ENCODE results near the gene TTLL3.
"Not testable (repeated sequence)": the region's sequence is repeated elsewhere in the genome, so short reads cannot be mapped to it uniquely, and the experiment has no call there.

Gene TTLL3

DNA sequence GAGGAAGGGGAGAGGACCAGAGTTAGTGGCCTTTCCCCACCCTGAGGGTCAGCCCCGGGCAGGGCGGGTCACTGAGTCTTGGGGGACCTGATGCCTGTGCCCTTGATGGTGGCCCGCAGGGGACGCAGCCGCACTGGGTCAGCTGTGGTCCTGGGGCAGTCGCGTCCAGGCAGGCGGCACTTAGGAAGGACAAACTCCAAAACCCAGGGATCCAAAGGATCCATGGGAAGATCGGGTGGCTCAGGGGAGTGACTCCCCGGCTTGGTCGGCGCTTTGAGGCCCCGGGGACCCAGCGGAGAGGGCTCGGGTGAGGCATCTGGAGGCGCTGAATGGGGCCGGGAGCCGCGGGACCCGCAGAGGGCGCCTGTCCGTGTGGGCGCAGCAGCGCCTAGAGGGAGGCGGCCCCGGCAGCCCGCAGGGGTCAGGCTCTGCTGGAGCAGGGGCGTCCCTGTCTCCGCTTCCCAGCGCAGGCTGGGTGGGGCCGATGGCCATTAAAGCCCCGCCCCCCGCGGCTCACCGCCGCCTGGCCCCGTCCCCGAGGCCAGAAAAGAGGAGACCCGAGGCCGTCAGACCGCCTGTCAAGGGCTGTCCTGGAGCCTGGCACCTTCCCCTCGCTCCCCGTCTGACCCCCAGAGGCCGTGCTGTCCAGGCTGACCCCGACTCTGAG is 52.5 kb downstream of the TTLL3 start:
- peak; percentile 58 for DNase-seq (ENCODE audit: low read depth)
- TF ChIP-seq, protein P1, sequence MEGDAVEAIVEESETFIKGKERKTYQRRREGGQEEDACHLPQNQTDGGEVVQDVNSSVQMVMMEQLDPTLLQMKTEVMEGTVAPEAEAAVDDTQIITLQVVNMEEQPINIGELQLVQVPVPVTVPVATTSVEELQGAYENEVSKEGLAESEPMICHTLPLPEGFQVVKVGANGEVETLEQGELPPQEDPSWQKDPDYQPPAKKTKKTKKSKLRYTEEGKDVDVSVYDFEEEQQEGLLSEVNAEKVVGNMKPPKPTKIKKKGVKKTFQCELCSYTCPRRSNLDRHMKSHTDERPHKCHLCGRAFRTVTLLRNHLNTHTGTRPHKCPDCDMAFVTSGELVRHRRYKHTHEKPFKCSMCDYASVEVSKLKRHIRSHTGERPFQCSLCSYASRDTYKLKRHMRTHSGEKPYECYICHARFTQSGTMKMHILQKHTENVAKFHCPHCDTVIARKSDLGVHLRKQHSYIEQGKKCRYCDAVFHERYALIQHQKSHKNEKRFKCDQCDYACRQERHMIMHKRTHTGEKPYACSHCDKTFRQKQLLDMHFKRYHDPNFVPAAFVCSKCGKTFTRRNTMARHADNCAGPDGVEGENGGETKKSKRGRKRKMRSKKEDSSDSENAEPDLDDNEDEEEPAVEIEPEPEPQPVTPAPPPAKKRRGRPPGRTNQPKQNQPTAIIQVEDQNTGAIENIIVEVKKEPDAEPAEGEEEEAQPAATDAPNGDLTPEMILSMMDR (IDR thresholded peaks at IDR 0.05; ENCODE audit: low read depth, low read length) = peak; percentile 24
- TF ChIP-seq POLR2A (IDR thresholded peaks at IDR 0.05; ENCODE audit: extremely low read depth, insufficient read length) = no peak
- no peak overlapping the region for H3K4me3 ChIP-seq (ENCODE audit: low read depth, low read length)

- no peak for DNase-seq (ENCODE audit: low read depth)
- H3K4me3 ChIP-seq (ENCODE audit: low read depth, low read length) = no peak overlapping the region
- TF ChIP-seq, protein P1 (IDR thresholded peaks at IDR 0.05; ENCODE audit: low read depth, low read length) = no peak
- TF ChIP-seq MYC (IDR thresholded peaks at IDR 0.05; ENCODE audit: low read depth, low read length) (no peak), MAX (IDR thresholded peaks at IDR 0.05; ENCODE audit: low read depth, low read length) (no peak), POLR2A (IDR thresholded peaks at IDR 0.05; ENCODE audit: extremely low read depth, insufficient read length) (no peak)
Observed at GRCh38 chr3:9863058-9863772, 53.2 kb downstream of the TTLL3 start.

- no peak for DNase-seq (ENCODE audit: low read depth)
- no peak overlapping the region for H3K4me3 ChIP-seq (ENCODE audit: low read depth, low read length)
- TF ChIP-seq, protein P1 (IDR thresholded peaks at IDR 0.05; ENCODE audit: low read depth, low read length) = no peak
- TF ChIP-seq POLR2A (IDR thresholded peaks at IDR 0.05; ENCODE audit: extremely low read depth, insufficient read length) = no peak
- no peak for TF ChIP-seq MAX (IDR thresholded peaks at IDR 0.05; ENCODE audit: low read depth, low read length)
- TF ChIP-seq MYC (IDR thresholded peaks at IDR 0.05; ENCODE audit: low read depth, low read length) = no peak
Observed at GRCh38 chr3:9864200-9864927, 54.3 kb downstream of the TTLL3 start.

- H3K4me3 ChIP-seq (ENCODE audit: low read depth, low read length); DNase-seq (ENCODE audit: low read depth): not testable (repeated sequence)
Observed at GRCh38 chr3:9865125-9865637, 55.1 kb downstream of the TTLL3 start.

DNA sequence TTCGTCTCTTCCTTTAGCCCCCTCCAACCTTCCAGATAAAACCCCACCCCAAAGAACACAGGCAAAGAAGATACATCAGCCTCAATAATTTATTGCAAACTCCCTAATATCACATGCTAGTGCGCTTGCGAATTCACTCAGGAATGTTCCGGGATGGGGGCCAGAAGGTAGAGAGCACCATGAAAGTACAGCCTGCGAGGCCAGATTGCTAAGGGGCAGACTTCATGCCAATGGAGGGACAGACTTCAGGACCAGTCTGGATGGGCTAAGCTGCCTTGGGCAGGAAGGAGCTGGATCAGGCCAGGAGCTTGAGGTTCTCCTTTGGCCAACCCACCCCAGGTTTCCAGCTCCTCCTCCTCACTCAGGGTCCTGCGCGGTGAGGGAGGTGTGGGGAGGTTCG is 56.6 kb downstream of the TTLL3 start:
- H3K4me3 ChIP-seq (ENCODE audit: low read depth, low read length) = no peak overlapping the region
- no peak for DNase-seq (ENCODE audit: low read depth)
- TF ChIP-seq, protein P1 (IDR thresholded peaks at IDR 0.05; ENCODE audit: low read depth, low read length) = no peak
- no peak for TF ChIP-seq POLR2A (IDR thresholded peaks at IDR 0.05; ENCODE audit: extremely low read depth, insufficient read length)

GRCh38 chr3:9867106-9867505 is 57.0 kb downstream of the TTLL3 start:
- TF ChIP-seq, protein P1 (IDR thresholded peaks at IDR 0.05; ENCODE audit: low read depth, low read length) = no peak
- no peak for TF ChIP-seq MYC (IDR thresholded peaks at IDR 0.05; ENCODE audit: low read depth, low read length)
- H3K4me3 ChIP-seq (ENCODE audit: low read depth, low read length) = no peak overlapping the region
- DNase-seq (ENCODE audit: low read depth) = no peak

Measured in NB4 (cell line).